RKO (cell line): ENCODE data around the gene IGF2R.
"Not testable (repeated sequence)": the region's sequence is repeated elsewhere in the genome, so short reads cannot be mapped to it uniquely, and the experiment has no call there.

ENCODE experiments used
- DNase-seq: peaks from one replicate; pipeline ENCODE4 v3.0.0-alpha.2; 2016; ENCODE audit warnings: low spot score

The IGF2R gene

DNA sequence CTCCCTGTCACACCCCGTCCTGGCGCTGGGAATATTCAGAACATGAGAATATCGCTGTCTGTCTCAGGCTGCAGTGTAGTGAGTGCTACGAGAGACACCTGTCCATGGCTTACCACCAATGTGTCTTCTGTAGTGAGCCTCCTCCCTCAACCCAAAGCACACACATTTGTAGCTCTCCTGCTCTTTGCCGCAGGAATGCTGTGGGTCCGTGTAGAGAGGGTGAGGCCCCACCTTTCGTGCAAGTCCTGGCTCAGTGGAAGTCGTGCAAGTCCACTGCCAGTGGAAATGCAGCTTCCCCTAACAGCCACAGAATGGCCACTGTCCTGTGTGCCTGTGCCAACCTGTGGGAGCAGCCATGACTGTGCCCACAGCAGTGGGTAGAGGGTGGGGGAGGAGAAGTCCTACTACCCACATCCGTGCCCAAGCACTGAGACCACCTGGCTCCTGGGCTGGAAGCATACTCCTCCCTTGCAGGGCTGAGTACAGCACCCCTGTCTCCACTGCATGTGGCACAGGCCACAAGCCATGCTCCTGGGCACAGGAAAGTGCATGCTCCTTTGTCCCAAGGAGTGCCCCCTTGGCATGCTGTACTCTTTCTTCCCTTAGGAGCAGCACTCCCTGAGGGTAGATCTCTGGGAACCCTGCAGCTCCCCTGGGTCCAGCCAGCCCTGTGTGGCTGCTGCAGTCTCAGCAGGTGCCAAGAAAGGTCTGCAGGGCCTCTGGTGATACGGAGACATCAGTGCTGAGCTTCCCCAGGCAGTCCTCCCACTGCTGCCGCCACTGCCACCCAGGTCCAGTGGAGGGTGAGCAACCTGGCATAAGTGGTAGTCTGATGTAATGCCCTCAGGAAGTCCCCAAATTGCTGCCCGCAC, 28.0 kb downstream of the IGF2R start:
- no peak for DNase-seq

GRCh38 chr6:159997498-159998101, 28.7 kb downstream of the IGF2R start:
- no peak for DNase-seq

DNA sequence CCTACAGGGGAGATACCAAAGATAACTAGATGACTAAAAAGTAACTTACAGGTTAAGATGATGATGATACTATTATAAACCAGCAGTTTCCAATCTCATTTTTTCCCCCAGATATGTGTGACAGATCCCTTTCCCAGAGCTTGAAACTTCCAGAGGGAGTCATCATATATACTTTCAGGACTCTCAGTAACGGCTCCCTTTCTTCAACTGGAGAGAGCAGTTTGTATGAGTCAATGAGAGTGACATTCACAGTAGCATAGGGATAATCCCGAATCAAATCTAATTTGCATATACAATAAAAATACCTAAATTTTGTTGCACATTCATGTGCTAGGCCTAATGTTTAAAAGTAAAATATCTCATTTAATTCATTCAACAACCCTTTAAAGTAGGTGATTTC, 29.7 kb downstream of the IGF2R start:
- no peak for DNase-seq

- no peak for DNase-seq
These were observed 30.4 kb downstream of the IGF2R start for GRCh38 chr6:159999240-159999671.

DNA sequence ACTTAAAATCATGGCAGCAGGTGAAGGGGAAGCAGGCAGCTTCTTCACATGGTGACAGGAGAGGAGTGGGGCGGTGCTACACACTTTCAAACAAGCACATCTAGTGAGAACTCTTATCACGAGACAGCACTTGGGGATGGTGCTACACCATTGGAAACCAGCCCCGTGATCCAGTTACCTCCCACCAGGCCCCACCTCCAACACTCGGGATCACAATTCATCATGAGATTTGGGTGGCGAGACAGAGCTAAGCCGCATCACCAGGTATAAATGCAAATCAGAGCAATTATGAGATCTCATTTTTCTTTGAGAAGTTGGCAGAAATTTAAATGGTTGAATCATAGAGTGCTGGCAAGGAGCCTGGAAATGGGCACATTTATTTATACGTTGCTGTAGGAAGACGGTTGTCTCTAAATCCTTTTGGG, 31.4 kb downstream of the IGF2R start:
- DNase-seq: no peak

GRCh38 chr6:160000893-160001427, 32.1 kb downstream of the IGF2R start:
- DNase-seq: not testable (repeated sequence)

DNA sequence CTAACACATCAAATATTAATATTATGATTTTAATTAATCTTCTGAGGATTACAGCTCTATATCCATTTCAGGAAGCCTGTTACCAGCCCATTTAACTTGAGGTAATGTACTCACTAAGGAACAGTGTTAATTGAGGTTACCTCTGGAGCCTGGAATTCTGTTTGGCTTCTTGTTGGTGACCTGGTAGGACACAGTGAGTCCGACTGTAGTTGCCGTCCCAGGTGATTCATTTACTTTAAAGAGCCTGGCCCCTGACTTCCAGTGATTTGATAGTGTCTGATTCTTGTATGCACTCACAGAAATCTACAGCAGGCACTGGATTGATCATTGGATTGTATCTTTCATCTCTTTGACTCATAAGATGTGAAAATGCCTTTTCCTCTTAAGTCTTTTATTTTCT, 34.0 kb downstream of the IGF2R start:
- DNase-seq: no peak

GRCh38 chr6:160004018-160004417, 35.1 kb downstream of the IGF2R start:
- DNase-seq: no peak

DNA sequence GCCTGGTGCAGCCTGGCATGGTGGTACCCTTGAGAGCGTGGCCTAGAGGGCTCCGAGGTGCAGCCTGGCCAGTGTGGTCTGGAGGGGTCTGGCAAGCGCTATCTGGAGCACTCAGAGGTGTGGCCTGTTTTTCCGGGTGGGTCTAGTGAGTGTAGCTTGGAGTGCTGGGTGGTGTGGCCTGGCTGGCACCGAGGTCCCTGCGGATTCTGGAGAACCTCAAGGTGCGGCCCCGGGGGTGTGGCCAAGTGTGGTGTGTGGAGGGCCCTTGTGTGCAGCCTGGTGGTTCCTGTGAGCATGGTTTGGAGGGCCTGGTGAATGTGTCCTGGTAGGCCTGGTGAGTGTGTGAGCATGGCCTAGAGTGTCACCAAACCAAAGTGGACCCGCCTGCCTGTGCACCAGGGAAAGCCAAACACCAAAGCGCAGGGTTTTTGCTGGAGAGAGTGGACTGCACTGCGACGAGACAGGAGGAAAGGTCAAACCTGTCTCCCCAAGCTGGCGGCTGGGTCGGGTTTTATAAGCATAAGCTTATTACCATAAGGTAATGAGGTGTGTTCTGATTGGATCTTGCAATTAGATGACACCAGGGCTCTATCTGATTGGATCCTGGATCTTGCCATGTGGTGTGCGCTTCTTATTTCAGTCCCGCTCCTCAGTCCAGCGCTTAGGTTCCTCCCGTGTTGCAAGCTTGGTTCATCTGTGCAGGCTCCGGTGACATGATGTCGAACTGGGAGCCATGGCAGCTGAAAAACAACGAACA, 35.7 kb downstream of the IGF2R start:
- DNase-seq: no peak

DNA sequence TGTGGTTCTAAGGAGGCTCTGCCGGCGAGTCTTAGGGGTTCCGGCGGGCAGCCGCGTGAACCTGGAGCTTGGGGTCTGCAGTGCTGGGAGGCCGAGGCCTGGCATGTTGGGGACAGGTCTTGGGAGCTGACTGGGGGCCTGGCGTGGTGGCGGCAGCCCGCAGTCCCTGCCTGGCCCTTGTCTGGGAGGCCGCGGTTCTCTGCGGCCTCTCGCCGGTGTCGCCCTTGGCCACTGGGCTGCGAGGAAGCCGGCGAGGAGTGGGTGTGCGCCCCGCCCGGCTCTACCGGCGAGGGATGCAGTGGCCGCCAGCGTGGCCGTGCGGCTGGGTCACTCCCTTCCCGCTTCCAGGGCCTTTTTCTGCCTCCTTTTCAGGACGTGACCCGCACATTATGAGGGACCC, 36.3 kb downstream of the IGF2R start:
- DNase-seq: no peak

GRCh38 chr6:160005861-160006540, 37.1 kb downstream of the IGF2R start:
- DNase-seq: no peak

DNA sequence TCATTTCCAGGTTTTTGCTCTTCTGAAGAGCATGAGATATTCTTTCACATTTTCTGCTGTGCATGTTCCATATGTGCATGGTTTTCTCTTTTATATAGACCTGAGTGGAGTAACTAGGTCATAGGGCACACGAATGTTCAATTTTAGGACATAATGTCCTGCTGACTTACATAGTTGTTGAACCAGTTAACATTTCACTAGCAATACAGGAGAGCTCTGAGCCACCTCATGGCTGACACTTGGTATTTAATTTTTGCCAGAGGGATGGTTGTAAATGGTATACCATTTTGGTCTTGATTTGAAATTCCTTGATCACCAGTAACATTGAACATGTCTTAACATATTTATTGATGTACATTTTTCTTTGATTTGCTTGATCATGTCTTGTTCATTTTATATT, 38.3 kb downstream of the IGF2R start:
- no peak for DNase-seq

DNA sequence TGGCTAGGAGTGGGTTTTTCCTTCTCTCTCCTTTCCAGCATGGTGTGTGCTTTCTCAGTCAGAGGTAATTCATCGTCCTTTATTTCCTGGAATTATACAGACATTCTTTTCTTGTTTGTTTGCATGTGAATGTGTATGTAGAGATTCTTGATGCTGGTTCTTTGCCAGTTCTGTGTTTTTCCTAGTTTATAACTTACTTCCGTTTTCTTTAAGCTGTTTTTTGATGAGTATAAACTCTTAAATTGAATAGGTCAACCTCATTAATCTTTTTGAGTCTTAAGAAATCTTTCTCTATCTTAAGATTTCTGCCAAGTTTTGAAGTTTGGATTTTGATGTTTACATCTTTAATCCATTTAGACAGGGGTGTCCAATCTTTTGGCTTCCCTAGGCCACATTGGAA, 38.7 kb downstream of the IGF2R start:
- DNase-seq: no peak

GRCh38 chr6:160010067-160010466, 41.2 kb downstream of the IGF2R start:
- DNase-seq: no peak

DNA sequence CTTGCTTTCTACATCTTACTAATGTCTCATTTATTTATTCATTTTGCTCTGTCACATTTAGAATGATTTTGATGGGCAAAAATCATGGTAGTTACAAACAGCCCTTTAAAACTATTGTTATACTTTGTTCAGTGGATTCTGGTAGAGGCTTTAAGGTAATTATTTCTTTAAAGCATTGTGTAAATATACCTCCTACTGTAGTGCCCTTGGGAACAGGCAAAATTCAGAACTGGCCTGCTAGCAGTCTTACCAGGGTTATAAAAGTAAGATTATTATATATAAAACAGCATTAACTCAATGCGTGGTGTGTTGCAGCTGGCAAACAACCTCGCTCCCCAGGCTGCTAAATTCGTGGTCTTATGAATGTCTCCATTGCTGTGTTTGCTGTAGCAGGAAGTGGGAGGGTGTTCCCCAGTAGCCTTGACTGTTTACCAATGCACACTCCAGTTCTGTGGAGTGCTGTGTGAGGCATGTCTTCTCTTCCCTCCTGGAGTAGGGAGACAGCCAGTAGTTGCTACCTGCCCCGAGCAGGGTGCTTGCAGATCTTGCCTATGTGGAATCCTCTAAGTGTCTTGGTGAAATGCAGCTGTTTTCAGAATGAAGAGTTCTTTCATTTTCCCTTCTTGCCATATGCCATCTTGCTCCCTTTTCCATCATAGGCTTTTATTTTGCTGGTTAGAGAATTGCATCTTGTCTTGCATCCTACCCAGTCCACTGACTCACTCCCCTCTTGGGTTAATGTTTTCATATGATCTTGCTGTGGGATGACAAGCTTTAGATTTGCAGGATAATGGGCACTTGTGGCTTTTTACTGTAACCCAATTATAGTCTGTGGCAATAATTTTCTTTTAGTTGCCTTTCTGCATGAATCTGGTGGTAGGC, 45.3 kb downstream of the IGF2R start:
- no peak for DNase-seq

GRCh38 chr6:160014869-160015182, 45.9 kb downstream of the IGF2R start:
- DNase-seq: no peak

DNA sequence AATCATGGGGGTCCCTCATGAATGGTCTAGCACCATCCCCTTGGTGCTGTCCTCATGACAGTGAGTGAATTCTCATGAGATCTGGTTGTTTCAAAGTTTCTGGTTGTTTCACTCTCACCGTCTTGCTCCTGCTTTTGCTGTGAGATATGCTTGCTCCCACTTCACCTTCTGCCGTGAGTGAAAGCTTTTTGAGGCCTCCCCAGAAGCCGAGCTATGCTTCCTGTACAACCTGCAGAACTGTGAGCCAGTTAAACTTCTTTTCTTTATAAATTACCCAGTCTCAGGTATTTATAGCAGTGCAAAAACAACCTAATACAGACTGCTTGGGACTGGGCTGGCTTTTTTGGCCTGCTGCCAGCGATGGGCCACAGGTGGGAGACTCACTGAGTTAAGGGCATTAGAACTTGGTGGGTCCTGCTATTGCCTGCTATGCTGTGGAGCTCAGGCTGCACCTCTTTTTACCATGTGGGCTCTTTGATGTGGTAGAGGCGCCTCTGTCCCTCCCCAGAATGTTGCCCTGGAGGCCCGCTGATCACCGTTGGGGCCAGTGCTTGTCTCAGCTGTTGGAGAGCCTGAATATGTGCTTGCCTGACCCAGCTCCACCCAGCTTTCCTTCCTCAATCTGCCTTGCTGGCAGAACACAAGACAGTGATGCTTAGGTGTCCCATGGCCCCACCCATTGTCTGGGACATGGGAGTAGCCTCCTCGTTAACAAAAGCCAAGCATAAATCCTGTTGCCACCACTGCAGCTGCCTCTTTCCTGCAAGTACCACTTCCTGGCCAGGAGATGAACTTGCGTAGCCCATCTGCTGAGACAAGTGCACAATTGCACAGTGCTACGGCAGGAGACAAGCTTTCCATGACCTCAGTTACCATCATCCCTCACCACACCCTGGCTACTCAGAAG, 47.1 kb downstream of the IGF2R start:
- no peak for DNase-seq

DNA sequence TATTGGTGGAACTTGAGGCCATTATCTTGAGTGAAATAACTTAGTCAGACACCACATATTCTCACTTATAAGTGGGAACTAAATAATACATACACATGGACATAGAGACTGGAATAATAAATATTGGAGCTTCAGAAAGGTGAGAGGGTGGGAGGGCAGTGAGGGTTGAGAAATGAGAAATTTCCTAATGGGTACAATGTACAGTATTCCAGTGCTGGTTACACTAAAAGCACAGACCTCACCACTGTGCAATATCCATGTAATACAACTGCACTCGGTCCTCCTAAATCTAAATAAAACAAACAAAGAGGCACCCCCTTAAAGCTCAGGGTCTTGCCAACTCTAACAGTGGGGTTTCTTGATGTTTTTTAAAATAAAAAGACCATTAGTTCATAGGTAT, 53.2 kb downstream of the IGF2R start:
- no peak for DNase-seq

GRCh38 chr6:160022793-160023192, 53.9 kb downstream of the IGF2R start:
- no peak for DNase-seq

- DNase-seq: no peak
These were observed 55.3 kb downstream of the IGF2R start for GRCh38 chr6:160024152-160024551.
